GM21423 (cell line): ENCODE measurements around the gene PIF1.
"Not testable (repeated sequence)": the region's sequence is repeated elsewhere in the genome, so short reads cannot be mapped to it uniquely, and the experiment has no call there.

Source experiments
- ATAC-seq: cut with Tn5 transposase; IDR thresholded peaks from one replicate; pipeline ENCODE4 v1.9.1; 2021; ENCODE audit warnings: mild to moderate bottlenecking, moderate library complexity; ENCODE audit not compliant: unreplicated experiment

Gene PIF1

DNA sequence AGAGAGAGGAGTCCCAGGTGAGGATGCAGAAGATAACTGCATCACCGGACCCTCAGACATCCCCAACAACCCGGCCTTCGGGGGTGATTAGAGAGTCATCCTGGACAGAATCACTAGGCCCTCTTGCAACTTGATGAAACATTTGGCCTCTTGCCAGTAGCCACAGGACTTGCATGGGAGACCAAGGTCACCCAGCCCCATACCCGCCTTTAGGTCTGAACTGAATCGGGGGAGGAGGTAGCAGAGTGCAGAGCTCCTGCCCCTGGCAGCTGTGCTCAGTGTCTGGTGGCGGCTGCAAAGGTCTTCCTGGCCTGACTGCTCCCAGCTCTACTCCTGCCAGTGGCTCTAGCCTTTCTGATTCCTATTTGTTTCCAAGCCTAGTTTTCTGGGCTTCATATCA, 12.4 kb downstream of the PIF1 start:
- no peak for ATAC-seq

- no peak for ATAC-seq
Observed at GRCh38 chr15:64810497-64811326, 14.7 kb downstream of the PIF1 start.

DNA sequence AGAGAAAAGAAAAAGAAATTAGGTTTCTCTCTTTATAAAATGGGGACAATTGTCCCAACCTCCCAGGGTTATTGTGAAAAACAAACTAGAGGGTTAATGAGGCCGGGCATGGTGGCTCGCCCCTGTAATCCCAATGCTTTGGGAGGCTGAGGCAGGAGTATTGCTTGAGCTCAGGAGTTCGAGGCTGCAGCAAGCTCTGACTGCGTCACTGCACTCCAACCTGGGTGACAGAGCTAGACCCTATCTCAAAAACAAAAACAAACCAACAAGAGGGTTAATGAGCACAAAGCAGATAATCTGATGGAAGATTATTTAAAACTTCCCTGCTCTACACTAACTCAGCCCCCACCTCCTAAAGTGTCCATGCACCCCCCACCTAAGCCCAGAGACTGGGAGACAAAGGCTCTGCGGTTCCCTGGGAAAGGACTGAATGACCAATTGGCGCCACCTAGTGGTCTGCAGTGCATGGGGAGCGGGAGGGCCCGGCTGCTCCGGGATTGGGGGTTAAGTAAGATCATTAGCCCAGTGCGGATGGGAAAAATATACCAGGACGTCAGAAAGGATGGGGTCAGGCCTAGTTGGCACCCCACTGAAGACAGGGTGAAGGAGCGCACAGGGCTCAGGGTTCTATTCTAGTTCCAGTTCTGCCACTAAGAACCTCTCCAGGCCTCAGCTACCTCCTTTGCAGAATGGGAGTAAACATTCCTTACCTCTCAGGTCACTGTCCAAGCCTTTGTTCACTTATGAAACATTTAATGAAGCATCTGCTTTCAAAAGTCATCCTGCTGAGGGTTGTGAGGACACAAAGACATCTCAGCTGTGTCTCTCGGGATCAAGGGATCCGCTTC, 15.6 kb downstream of the PIF1 start:
- no peak for ATAC-seq

GRCh38 chr15:64808785-64809453, 16.5 kb downstream of the PIF1 start:
- no peak for ATAC-seq

- ATAC-seq = no peak
Observed at GRCh38 chr15:64807751-64808222, 17.7 kb downstream of the PIF1 start.

- ATAC-seq = no peak
Observed at GRCh38 chr15:64807051-64807749, 18.2 kb downstream of the PIF1 start.

DNA sequence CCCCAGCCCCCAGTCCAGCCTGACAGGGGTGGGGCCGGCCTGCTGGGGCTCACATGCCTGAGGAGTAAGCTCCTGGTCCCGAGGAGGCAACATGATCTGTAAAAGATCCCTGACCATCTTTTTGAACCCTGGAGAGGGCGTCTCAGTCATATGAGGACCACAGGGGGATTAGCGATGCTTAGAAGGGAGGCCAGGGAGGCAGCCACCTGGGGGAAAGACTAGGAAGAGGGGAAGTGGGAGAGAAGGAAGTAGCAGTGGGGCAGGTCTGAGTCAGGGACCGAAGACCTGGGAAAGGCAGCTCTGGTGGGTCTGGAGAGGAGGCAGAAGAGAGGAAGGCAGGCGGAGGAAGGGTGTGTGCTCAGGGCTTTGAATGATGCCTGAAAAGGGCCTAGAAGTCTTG, 18.9 kb downstream of the PIF1 start:
- ATAC-seq = no peak

DNA sequence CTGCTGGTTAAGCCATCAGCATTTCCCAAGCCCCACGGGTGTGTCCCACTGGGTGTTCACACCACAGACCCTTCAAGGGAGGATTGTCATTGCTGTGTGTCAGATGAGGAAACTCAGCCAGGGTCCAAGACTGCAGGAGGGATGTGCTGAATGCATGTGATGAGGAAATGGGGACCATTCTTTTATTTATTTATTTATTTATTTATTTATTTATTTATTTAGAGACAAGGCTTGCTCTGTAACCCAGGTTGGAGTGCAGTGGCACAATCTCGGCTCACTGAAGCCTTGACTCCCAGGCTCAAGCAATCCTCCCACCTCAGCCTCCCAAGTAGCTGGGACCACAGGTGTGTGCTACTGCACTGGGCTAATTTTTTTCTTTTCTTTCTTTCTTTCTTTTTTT, 20.8 kb downstream of the PIF1 start:
- ATAC-seq = no peak

GRCh38 chr15:64803526-64803925, 21.9 kb downstream of the PIF1 start:
- ATAC-seq = no peak

- no peak for ATAC-seq
Observed at GRCh38 chr15:64800476-64800875, 25.0 kb downstream of the PIF1 start.

DNA sequence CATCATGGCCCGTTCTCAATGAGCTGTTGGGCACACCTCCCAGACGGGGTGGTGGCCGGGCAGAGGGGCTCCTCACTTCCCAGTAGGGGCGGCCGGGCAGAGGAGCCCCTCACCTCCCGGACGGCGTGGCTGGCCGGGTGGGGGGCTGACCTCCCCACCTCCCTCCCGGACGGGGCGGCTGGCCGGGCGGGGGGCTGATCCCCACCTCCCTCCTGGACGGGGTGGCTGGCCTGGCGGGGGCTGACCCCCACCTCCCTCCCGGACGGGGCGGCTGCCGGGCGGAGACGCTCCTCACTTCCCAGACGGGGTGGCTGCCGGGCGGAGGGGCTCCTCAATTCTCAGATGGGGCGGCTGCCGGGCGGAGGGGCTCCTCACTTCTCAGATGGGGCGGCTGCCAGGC, 26.5 kb downstream of the PIF1 start:
- ATAC-seq = not testable (repeated sequence)

GRCh38 chr15:64795921-64796320, 29.5 kb downstream of the PIF1 start:
- ATAC-seq = not testable (repeated sequence)

DNA sequence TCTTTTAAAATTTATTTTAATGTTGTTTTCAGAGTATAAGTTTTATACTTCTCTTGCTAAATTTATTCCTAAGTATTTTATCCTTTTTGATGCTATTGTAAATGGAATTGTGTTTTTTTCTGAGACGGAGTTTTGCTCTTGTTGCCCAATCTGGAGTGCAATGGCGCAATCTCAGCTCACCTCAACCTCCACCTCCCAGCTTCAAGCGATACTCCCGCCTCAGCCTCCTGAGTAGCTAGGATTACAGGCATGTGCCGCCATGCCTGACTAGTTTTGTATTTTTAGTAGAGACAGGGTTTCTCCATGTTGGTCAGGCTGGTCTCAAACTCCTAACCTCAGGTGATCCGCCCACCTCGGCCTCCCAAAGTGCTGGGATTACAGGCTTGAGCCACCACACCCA, 30.1 kb downstream of the PIF1 start:
- ATAC-seq = not testable (repeated sequence)

GRCh38 chr15:64792282-64792681, 33.2 kb downstream of the PIF1 start:
- no peak for ATAC-seq

DNA sequence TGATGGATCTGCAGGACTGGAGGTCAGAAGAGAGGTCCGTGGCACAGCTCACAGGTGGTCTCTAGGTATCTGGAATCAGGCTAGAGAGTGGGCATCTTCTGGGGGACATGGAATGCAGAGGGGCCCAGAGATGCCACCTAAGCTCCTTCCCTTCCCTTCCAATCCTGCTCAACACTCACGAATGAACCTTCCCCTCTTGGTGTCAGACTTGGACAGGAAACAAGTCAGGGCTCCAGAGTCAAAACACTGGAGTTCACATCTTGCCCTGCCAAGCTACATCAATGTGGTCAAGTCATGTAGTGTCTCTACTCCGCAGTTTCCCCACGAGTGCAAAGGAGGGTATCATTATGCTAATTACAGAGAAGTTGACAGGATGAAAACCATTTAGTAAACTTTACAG, 34.0 kb downstream of the PIF1 start:
- no peak for ATAC-seq

DNA sequence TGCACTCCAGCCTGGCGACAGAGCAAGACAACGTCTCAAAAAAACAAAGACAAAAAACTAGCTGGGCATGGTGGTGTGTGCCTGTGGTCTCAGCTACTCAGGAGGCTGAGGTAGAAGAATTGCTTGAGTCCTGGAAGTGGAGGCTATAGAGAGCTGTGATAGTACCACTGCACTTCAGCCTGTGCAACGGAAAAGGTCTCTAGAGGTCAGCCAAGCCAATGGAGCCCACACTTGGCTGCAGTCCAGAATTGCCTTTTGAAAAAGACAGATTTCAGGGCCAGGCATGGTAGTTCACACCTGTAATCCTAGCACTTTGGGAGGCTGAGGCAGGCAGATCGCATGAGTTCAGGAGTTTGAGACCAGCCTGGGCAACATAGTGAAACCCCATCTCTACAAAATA, 41.7 kb downstream of the PIF1 start:
- no peak for ATAC-seq

- ATAC-seq = no peak
Observed at GRCh38 chr15:64782751-64783150, 42.7 kb downstream of the PIF1 start.

DNA sequence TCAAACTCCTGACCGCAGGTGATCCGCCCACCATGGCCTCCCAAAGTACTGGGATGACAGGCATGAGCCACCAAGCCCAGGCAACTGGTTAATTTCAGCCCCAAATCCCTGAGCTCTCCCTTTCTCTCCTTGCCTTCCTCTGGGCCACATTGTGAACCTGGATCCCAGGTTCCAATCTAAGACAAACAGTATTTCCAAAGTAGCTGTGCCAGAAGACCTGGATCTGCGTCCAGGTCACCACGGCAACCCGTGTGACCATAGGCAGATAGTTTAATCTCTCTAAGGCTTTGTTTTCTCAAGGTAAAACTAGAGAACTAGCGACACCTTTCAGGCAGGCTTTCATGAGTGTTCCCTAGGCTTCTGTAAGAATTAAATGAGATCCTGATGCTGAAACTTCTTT, 44.1 kb downstream of the PIF1 start:
- no peak for ATAC-seq

GRCh38 chr15:64780600-64781156, 44.8 kb downstream of the PIF1 start:
- ATAC-seq = no peak

- no peak for ATAC-seq
Observed at GRCh38 chr15:64779630-64780029, 45.8 kb downstream of the PIF1 start.
